ENCODE results near the gene CPA4. TPM values are rescaled to one million over a fixed set of nuclear protein-coding genes. Genes with fewer than 3 reads are reported as not detected.

The CPA4 gene
- total and polyA plus RNA-seq, 2 experiments from 2014 or later = 1.1 to 3.3 TPM

DNA sequence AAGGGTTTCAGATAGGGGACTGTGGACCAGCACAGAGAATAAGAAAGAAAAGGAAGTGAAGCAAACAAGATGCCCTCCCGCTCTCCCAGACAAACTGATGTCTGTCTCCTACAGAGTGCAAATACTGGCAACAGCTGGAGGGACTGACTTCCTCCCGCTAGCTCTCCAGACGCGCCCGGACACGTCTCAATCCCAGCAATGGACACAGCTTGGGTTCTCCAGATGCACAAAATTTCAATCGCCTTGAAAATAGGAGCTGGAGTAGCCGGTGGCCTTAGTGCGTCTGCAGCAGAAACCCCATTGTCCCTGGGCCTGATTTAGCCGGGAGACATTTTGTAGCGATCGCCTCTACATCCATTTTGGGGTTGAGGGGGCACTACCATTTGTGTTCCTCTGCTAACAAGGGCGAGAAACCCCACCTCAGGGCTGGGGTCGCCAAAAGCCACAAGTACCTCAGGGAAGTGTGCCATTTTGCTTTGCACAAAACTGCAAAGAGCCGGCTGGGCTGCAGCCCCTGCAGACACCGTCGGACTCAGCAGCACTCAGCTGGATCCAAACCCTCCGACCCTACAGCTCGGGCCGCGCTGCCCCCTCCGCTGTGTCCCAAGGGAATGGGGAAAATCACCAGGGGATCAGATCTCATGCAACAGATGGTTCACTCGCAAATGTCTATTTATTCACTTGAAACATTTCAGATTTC lies 20.4 kb upstream of the CPA4 start:
- TF ChIP-seq EZH2 (IDR thresholded peaks at IDR 0.05; ENCODE audit: borderline replicate concordance) = no peak
- no peak for TF ChIP-seq EZH2phosphoT487 (IDR thresholded peaks at IDR 0.05; ENCODE audit: low read depth, severe bottlenecking, unreplicated experiment)
- no peak for TF ChIP-seq CTCF (IDR thresholded peaks at IDR 0.05; ENCODE audit: poor library complexity)
- 58% methylated on average over 23 of the region's 23 CpGs for WGBS (ENCODE audit: low lambda C conversion rate, missing lambda C conversion rate)
- H3K4me1 ChIP-seq (ENCODE audit: insufficient read depth) = peaks cover 33% of the 10 kb centered on the region
- peak overlapping the region; percentile 90 for H3K27ac ChIP-seq
- DNase-seq (ENCODE audit: low spot score) = no peak
- no peak overlapping the region for H2AFZ ChIP-seq
- no peaks in the 10 kb centered on the region for H4K20me1 ChIP-seq (ENCODE audit: insufficient read depth, poor library complexity, severe bottlenecking)
- H3K4me3 ChIP-seq = no peak overlapping the region
- H3K27me3 ChIP-seq = no peaks in the 10 kb centered on the region
- H3K79me2 ChIP-seq = peaks cover 5% of the 10 kb centered on the region
- H3K9me2 ChIP-seq (replicated peaks; ENCODE audit: insufficient read depth) = no peaks in the 10 kb centered on the region
- peak overlapping the region; percentile 70 for H3K4me2 ChIP-seq
- H3K9me3 ChIP-seq (ENCODE audit: low read depth) = no peaks in the 10 kb centered on the region
- no peaks in the 10 kb centered on the region for H3K36me3 ChIP-seq (replicated peaks; ENCODE audit: insufficient read depth, low read depth)

DNA sequence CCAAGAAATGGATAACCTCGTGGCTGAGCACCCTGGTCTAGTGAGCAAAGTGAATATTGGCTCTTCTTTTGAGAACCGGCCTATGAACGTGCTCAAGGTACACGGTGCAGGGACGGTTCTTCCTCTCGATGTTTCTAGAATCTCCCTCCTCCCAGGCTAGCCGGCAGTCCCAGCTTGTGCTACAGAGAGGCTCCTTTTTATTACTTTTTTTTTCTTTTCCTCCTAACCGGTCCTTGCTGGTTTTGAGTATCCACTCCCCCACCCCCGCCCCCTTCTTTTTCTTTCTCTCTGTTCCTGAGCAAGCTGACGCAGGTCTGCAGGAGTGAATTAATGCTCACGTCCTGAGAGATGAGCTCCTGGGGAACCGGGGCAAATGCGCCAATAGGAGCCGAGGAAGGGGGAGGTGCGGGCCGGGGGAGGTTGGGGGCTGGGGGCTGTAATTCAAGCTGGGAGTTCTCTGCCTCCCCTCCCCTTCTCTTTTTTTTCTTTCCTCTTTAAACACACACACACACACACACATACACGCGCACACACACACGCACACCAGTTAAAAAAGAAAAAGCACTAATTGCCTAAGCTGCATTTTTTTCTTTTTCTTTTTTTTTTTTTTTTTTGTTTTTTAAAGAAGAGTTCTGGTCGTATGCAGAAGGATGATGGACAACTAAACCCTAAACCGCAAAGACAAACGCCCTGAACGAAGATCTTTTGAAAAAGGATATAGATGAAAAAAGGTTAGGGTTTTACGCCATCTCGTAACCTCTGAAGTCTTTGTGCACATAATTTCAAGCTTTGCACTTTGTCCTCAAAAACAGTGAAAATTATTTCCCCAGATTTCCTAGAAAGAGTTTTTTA lies 19.7 kb upstream of the CPA4 start:
- H3K9me3 ChIP-seq (ENCODE audit: low read depth) = no peaks in the 10 kb centered on the region
- no peaks in the 10 kb centered on the region for H3K9me2 ChIP-seq (replicated peaks; ENCODE audit: insufficient read depth)
- H3K27me3 ChIP-seq = no peaks in the 10 kb centered on the region
- H3K79me2 ChIP-seq = peaks cover 5% of the 10 kb centered on the region
- TF ChIP-seq CTCF (IDR thresholded peaks at IDR 0.05; ENCODE audit: poor library complexity) = no peak
- TF ChIP-seq EZH2 (IDR thresholded peaks at IDR 0.05; ENCODE audit: borderline replicate concordance) = no peak
- no peak for TF ChIP-seq EZH2phosphoT487 (IDR thresholded peaks at IDR 0.05; ENCODE audit: low read depth, severe bottlenecking, unreplicated experiment)
- WGBS (ENCODE audit: low lambda C conversion rate, missing lambda C conversion rate) = 14% methylated on average over 25 of the region's 25 CpGs
- H3K27ac ChIP-seq = peak overlapping the region; percentile 90
- H3K4me1 ChIP-seq (ENCODE audit: insufficient read depth) = peaks cover 33% of the 10 kb centered on the region
- no peaks in the 10 kb centered on the region for H4K20me1 ChIP-seq (ENCODE audit: insufficient read depth, poor library complexity, severe bottlenecking)
- no peak overlapping the region for H3K4me3 ChIP-seq
- no peak overlapping the region for H2AFZ ChIP-seq
- no peaks in the 10 kb centered on the region for H3K36me3 ChIP-seq (replicated peaks; ENCODE audit: insufficient read depth, low read depth)
- peak; percentile 87 for DNase-seq (ENCODE audit: low spot score)
- peak overlapping the region; percentile 70 for H3K4me2 ChIP-seq

DNA sequence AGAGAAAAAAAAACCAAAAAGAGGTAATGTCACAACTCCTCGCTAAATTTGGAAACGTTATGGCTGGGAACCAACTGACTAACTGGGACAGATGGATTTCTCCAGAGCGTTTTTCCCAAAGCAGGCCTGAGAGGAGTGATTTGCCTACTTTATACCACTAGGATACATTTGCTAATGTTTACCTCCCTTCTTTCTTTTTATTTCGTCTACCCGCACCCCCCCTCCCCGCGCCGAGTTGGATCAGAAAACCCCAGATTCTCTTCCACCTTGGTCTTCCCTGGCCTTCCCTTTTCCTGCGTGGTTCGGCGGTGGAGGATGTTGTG lies 19.1 kb upstream of the CPA4 start:
- Histone ChIP-seq H3K4me3 (no peak overlapping the region), H3K9me3 (ENCODE audit: low read depth) (no peaks in the 10 kb centered on the region), H4K20me1 (ENCODE audit: insufficient read depth, poor library complexity, severe bottlenecking) (no peaks in the 10 kb centered on the region), H3K4me1 (ENCODE audit: insufficient read depth) (peaks cover 33% of the 10 kb centered on the region), H3K36me3 (replicated peaks; ENCODE audit: insufficient read depth, low read depth) (no peaks in the 10 kb centered on the region), H3K9me2 (replicated peaks; ENCODE audit: insufficient read depth) (no peaks in the 10 kb centered on the region), H3K27ac (peak overlapping the region; percentile 90), H3K4me2 (peak overlapping the region; percentile 70), H3K79me2 (no peaks in the 10 kb centered on the region), H2AFZ (no peak overlapping the region), H3K27me3 (no peaks in the 10 kb centered on the region)
- peak; percentile 54 for DNase-seq (ENCODE audit: low spot score)
- 24% methylated on average over 11 of the region's 11 CpGs for WGBS (ENCODE audit: low lambda C conversion rate, missing lambda C conversion rate)
- peak; percentile 9 for TF ChIP-seq CTCF (IDR thresholded peaks at IDR 0.05; ENCODE audit: poor library complexity)
- no peak for TF ChIP-seq EZH2phosphoT487 (IDR thresholded peaks at IDR 0.05; ENCODE audit: low read depth, severe bottlenecking, unreplicated experiment)
- TF ChIP-seq EZH2 (IDR thresholded peaks at IDR 0.05; ENCODE audit: borderline replicate concordance) = no peak

Data from hepatocyte (in vitro differentiated cells).